Calu3 (cell line): ENCODE results near the gene MAP4K3. TPM values are rescaled to one million over a fixed set of nuclear protein-coding genes. Genes with fewer than 3 reads are reported as not detected.
"Not testable (repeated sequence)": the region's sequence is repeated elsewhere in the genome, so short reads cannot be mapped to it uniquely, and the experiment has no call there.

ENCODE experiments used
- BruUV-seq: library from RNA; stranded (reverse); fragments of 400-500 nt; replicated peaks from 2 replicates; lab custom pipeline; 2021; lab: Mats Ljungman, UMichigan
- CTCF ChIA-PET: fragments of 300-600 bp; sonication (Branson Sonifier 250); formaldehyde crosslinking; loops from one replicate; lab custom pipeline; 2022; ENCODE audit warnings: antibody characterized with exemption; lab: Charles Lee
- DNase-seq: peaks from one replicate; pipeline ENCODE4 v3.0.0; 2022
- H3K27ac Mint-ChIP-seq: one replicate; pipeline ENCODE4 v1.8.0; 2022; ENCODE audit warnings: mixed read lengths; ENCODE audit not compliant: unreplicated experiment
- H3K27me3 Mint-ChIP-seq: one replicate; pipeline ENCODE4 v1.8.0; 2022; ENCODE audit warnings: mixed read lengths; ENCODE audit not compliant: unreplicated experiment
- H3K36me3 Mint-ChIP-seq: one replicate; pipeline ENCODE4 v1.8.0; 2022; ENCODE audit warnings: mild to moderate bottlenecking, moderate library complexity, mixed read lengths; ENCODE audit not compliant: insufficient read depth, unreplicated experiment
- H3K4me1 Mint-ChIP-seq: one replicate; pipeline ENCODE4 v1.8.0; 2022; ENCODE audit warnings: mild to moderate bottlenecking, low read depth, mixed read lengths; ENCODE audit not compliant: unreplicated experiment
- H3K4me3 Mint-ChIP-seq: one replicate; pipeline ENCODE4 v1.8.0; 2022; ENCODE audit warnings: mild to moderate bottlenecking, low read depth, moderate library complexity, mixed read lengths; ENCODE audit not compliant: unreplicated experiment
- H3K9me3 Mint-ChIP-seq: one replicate; pipeline ENCODE4 v1.8.0; 2022; ENCODE audit warnings: low read depth, mixed read lengths; ENCODE audit not compliant: unreplicated experiment
- CTCF ChIP-seq: fragments of 200-600 bp; IDR thresholded peaks from one replicate; pipeline ENCODE4 v1.8.0; 2022; ENCODE audit warnings: antibody characterized with exemption; ENCODE audit not compliant: unreplicated experiment
- intact Hi-C: fragments of 100-400 bp; cut with micrococcal nuclease; formaldehyde crosslinking; loops from one replicate; pipeline ENCODE4 v1.10.0; 2022; ENCODE audit not compliant: unreplicated experiment
- total RNA-seq: library from RNA; stranded (reverse); gene quantifications from 2 replicates; pipeline ENCODE4 v1.2.3, GENCODE V29; 2022

The MAP4K3 gene
- total RNA-seq, 1 experiment from 2014 or later, result 30.7 TPM

- CTCF ChIA-PET, result no interaction called here
- BruUV-seq, result no TSS peak
Measured at GRCh38 chr2:39256040-39256439, 181.0 kb downstream of the MAP4K3 start.

DNA sequence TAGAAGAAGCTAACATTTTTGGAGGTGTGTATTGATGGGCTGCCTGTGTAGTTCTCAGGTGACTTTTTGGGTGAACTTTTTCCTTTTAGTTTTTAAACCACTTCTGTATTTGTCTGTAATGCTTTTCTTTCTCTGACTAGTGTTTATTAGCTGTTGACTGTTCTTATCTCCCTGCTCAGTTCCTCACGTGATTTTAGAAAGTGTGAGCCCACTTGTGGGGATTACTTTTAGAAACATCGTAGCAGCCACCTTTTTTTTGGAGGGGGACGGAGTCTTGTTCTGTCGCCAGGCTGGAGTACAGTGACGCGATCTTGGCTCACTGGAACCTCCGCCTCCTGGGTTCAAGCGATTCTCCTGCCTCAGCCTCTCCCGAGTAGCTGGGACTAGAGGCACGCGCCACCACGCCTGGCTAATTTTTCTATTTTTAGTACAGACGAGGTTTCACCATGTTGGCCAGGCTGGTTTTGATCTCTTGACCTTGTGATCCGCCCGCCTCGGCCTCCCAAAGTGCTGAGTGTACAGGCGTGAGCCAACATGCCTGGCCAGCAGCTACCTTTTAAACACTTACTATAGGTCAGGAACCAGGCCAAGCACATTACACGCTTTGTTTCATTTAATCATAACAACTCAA is 184.1 kb downstream of the MAP4K3 start:
- no peak for DNase-seq
- Mint-ChIP-seq H3K9me3 (no peaks in the 10 kb centered on the region), H3K4me1 (no peaks in the 10 kb centered on the region), H3K36me3 (peaks cover 14% of the 10 kb centered on the region), H3K27me3 (no peaks in the 10 kb centered on the region), H3K27ac (no peak overlapping the region), H3K4me3 (no peak overlapping the region)
- TF ChIP-seq CTCF, result no peak
- BruUV-seq, result no TSS peak
- CTCF ChIA-PET, result interaction anchor here (1.0 kb wide), 1 partner anchor 9 kb away, joined by 3 read pairs; no protein-coding TSS in a partner anchor
- intact Hi-C loops, result no loop called here

More at GRCh38 chr2:39256040-39256439, 181.0 kb downstream of the MAP4K3 start:
- H3K4me3 Mint-ChIP-seq, result no peak overlapping the region
- no peaks in the 10 kb centered on the region for H3K9me3 Mint-ChIP-seq
- intact Hi-C loops, result no loop called here
- no peaks in the 10 kb centered on the region for H3K27me3 Mint-ChIP-seq
- no peak for DNase-seq
- peaks cover 17% of the 10 kb centered on the region for H3K36me3 Mint-ChIP-seq
- no peak overlapping the region for H3K27ac Mint-ChIP-seq
- no peaks in the 10 kb centered on the region for H3K4me1 Mint-ChIP-seq
- TF ChIP-seq CTCF, result no peak

DNA sequence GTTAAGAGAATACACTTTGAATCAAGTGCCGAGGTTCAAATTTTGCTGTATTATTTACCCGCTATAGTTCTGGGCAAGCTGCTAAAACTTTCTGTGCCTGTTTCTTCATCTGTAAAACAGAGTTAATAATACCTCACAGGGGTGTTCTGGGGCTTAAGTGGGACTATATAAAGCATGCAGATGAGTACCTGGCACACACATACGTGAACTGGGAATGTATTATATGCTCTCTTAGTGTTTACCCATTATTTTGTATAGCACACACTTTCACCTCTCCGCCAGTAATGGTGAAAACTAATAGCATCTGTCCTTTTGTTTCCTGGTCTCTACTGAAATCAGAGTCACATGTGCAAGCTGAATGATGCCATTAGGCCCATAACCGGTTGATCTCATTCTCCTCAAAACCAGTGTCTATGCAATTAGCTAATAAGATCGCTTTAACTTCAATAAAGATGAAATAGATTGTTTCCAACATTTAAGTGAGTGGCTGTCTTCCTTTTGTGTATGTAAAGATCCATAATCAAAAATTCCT is 189.5 kb downstream of the MAP4K3 start:
- no peak for TF ChIP-seq CTCF
- no peaks in the 10 kb centered on the region for H3K4me1 Mint-ChIP-seq
- peaks cover 4% of the 10 kb centered on the region for H3K36me3 Mint-ChIP-seq
- H3K4me3 Mint-ChIP-seq, result no peak overlapping the region
- intact Hi-C loops, result no loop called here
- no peaks in the 10 kb centered on the region for H3K9me3 Mint-ChIP-seq
- DNase-seq, result no peak
- H3K27me3 Mint-ChIP-seq, result no peaks in the 10 kb centered on the region
- CTCF ChIA-PET, result no interaction called here
- no peak overlapping the region for H3K27ac Mint-ChIP-seq
- BruUV-seq, result no TSS peak

- H3K36me3 Mint-ChIP-seq, result peaks cover 4% of the 10 kb centered on the region
- no peaks in the 10 kb centered on the region for H3K4me1 Mint-ChIP-seq
- no peaks in the 10 kb centered on the region for H3K9me3 Mint-ChIP-seq
- H3K27me3 Mint-ChIP-seq, result no peaks in the 10 kb centered on the region
- intact Hi-C loops, result no loop called here
- TF ChIP-seq CTCF, result no peak
- TSS peak; percentile 12 for BruUV-seq
- no peak overlapping the region for H3K4me3 Mint-ChIP-seq
- no peak overlapping the region for H3K27ac Mint-ChIP-seq
- CTCF ChIA-PET, result no interaction called here
- DNase-seq, result no peak
Measured at GRCh38 chr2:39246382-39246980, 190.6 kb downstream of the MAP4K3 start.

DNA sequence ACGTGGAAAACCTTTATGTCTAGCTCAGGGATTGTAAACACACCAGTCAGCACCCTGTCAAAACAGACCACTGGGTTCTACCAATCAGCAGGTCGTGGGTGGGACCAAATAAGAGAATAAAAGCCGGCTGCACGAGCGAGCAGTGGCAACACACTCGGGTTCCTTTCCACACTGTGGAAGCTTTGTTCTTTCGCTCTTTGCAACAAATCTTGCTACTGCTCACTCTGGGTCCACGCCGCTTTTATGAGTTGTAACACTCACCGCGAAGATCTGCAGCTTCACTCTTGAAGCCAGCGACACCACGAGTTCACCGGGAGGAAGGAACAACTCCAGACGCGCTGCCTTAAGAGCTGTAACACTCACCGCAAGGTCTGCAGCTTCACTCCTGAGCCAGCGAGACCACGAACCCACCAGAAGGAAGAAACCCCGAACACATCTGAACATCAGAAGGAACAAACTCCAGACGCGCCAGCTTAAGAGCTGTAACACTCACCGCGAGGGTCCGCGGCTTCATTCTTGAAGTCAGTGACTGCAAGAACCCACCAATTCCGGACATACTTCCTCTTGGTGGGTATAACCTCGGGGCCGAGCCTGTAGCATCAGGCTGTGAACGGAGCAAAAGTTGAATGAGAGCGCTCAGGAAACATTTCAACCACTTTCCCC is 192.0 kb downstream of the MAP4K3 start:
- H3K4me3 Mint-ChIP-seq, H3K4me1 Mint-ChIP-seq, H3K36me3 Mint-ChIP-seq, CTCF ChIA-PET, BruUV-seq, H3K27ac Mint-ChIP-seq, H3K9me3 Mint-ChIP-seq, DNase-seq, intact Hi-C loops, H3K27me3 Mint-ChIP-seq: not testable (repeated sequence)

DNA sequence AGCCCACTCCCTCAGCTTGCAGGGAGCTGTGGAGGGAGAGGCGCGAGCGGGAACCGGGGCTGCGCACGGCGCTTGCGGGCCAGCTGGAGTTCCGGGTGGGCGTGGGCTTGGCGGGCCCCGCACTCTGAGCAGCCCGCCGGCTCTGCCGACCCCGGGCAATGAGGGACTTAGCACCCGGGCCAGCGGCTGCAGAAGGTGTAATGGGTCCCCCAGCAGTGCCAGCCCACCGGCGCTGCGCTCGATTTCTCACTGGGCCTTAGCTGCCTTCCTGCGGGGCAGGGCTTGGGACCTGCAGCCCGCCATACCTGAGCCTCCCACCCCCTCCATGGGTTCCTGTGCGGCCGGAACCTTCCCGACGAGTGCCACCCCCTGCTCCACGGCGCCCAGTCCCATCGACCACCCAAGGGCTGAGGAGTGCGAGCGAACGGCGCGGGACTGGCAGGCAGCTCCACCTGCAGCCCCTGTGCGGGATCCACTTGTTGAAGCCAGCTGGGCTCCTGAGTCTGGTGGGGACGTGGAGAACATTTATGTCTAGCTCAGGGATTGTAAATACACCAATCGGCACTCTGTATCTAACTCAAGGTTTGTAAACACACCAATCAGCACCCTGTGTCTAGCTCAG is 192.7 kb downstream of the MAP4K3 start:
- CTCF ChIA-PET, H3K9me3 Mint-ChIP-seq: not testable (repeated sequence)

More for the DNA sequence above, 192.7 kb downstream of the MAP4K3 start:
- H3K4me1 Mint-ChIP-seq, H3K36me3 Mint-ChIP-seq, intact Hi-C loops, H3K27me3 Mint-ChIP-seq, H3K4me3 Mint-ChIP-seq, DNase-seq, H3K27ac Mint-ChIP-seq, BruUV-seq: not testable (repeated sequence)
